ENCODE data around the gene IL36RN. TPM values are rescaled to one million over a fixed set of nuclear protein-coding genes. Genes with fewer than 3 reads are reported as not detected.

IL36RN gene
- total and polyA plus RNA-seq, 2 of the 13 experiments (the other 11 are each of a cell fraction or from before 2014, with no cell fraction given), result not detected

GRCh38 chr2:113080134-113080533, 21.1 kb downstream of the IL36RN start (continued):
- TF ChIP-seq RBFOX2 (IDR thresholded peaks at IDR 0.05; ENCODE audit: low read depth, low read length) (no peak), ZNF574 (CRISPR knock-in tag; IDR thresholded peaks at IDR 0.05) (0 out of 2 replicates have a peak, but pooled peaks have one; percentile 30), ZNF335 (CRISPR knock-in tag; IDR thresholded peaks at IDR 0.05) (0 out of 2 replicates have a peak, but pooled peaks have one; percentile 54), GATA4 (IDR thresholded peaks at IDR 0.05; ENCODE audit: borderline replicate concordance, low read depth) (no peak), NFKBIZ (CRISPR knock-in tag; IDR thresholded peaks at IDR 0.05) (no peak), ATF1 (CRISPR knock-in tag; IDR thresholded peaks at IDR 0.05) (no peak), ZBTB3 (CRISPR knock-in tag; IDR thresholded peaks at IDR 0.05; ENCODE audit: borderline replicate concordance, low read depth) (no peak), GATAD1 (CRISPR knock-in tag; IDR thresholded peaks at IDR 0.05) (peak; percentile 35; the same call in 1 of the 2 replicates), RCOR2 (CRISPR knock-in tag; IDR thresholded peaks at IDR 0.05) (no peak), BHLHE40 (IDR thresholded peaks at IDR 0.05; ENCODE audit: low read length) (0 out of 2 replicates have a peak, but pooled peaks have one; percentile 26), SAP130 (CRISPR knock-in tag; IDR thresholded peaks at IDR 0.05; ENCODE audit: low read depth) (peak; percentile 11; the same call in 1 of the 2 replicates), ZNF451 (CRISPR knock-in tag; IDR thresholded peaks at IDR 0.05) (no peak), PHF8 (CRISPR knock-in tag; IDR thresholded peaks at IDR 0.05) (no peak), ZNF879 (CRISPR knock-in tag; IDR thresholded peaks at IDR 0.05) (no peak), ZNF800 (CRISPR knock-in tag; IDR thresholded peaks at IDR 0.05) (no peak), MTERF4 (CRISPR knock-in tag; IDR thresholded peaks at IDR 0.05) (peak; percentile 74; the same call in 1 of the 2 replicates), ZNF550 (CRISPR knock-in tag; IDR thresholded peaks at IDR 0.05; ENCODE audit: borderline replicate concordance) (no peak), IRF2 (CRISPR knock-in tag; IDR thresholded peaks at IDR 0.05) (0 out of 2 replicates have a peak, but pooled peaks have one; percentile 43), TEAD3 (CRISPR knock-in tag; optimal IDR thresholded peaks at IDR 0.05; ENCODE audit: borderline replicate concordance) (peak; percentile 28), HHEX (CRISPR knock-in tag; IDR thresholded peaks at IDR 0.05) (no peak), FOSL1 (CRISPR knock-in tag; IDR thresholded peaks at IDR 0.05; ENCODE audit: borderline replicate concordance) (no peak), NFIB (CRISPR knock-in tag; IDR thresholded peaks at IDR 0.05; ENCODE audit: borderline replicate concordance) (no peak), MTA1 (CRISPR knock-in tag; IDR thresholded peaks at IDR 0.05; ENCODE audit: borderline replicate concordance) (no peak), POLR2AphosphoS2 (IDR thresholded peaks at IDR 0.05; ENCODE audit: low read depth, low read length) (no peak), ZKSCAN1 (IDR thresholded peaks at IDR 0.05; ENCODE audit: low read length) (no peak), POLR2AphosphoS5 (IDR thresholded peaks at IDR 0.05; ENCODE audit: low read depth, low read length) (no peak), ZNF839 (CRISPR knock-in tag; IDR thresholded peaks at IDR 0.05; ENCODE audit: borderline replicate concordance) (no peak), ARID2 (CRISPR knock-in tag; IDR thresholded peaks at IDR 0.05; ENCODE audit: borderline replicate concordance) (no peak)
- TF ChIP-seq, protein P1, sequence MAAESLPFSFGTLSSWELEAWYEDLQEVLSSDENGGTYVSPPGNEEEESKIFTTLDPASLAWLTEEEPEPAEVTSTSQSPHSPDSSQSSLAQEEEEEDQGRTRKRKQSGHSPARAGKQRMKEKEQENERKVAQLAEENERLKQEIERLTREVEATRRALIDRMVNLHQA (CRISPR knock-in tag; IDR thresholded peaks at IDR 0.05), result no peak

Measured in HepG2 (cell line).